Measurements from ENCODE around the gene SLC35B4. TPM values are rescaled to one million over a fixed set of nuclear protein-coding genes. Genes with fewer than 3 reads are reported as not detected.
A peak's percentile ranks its signal among the peaks of the same experiment; 100 is the strongest.

SLC35B4 gene
- total and polyA plus RNA-seq, 3 donors from 2014 or later, result 11.0 to 15.7 (median 13.9) TPM

- TF ChIP-seq CTCF (IDR thresholded peaks at IDR 0.05) (no peak), POLR2A (IDR thresholded peaks at IDR 0.05) (no peak)
- H3K9me3 ChIP-seq, result no peaks in the 10 kb centered on the region
- no peaks in the 10 kb centered on the region for H3K27me3 ChIP-seq
- no peak overlapping the region for H3K4me3 ChIP-seq
- intact Hi-C loops (cut with DNase I; ENCODE audit: low total_unique reads), result no loop called here
- no peak overlapping the region for H3K27ac ChIP-seq
- no peaks in the 10 kb centered on the region for H3K4me1 ChIP-seq
- no peaks in the 10 kb centered on the region for H3K36me3 ChIP-seq (ENCODE audit: low read depth, missing control alignments)
- DNase-seq, result no peak
These were observed 1.7 kb upstream of the SLC35B4 start for GRCh38 chr7:134318443-134318842.

- intact Hi-C loops (cut with DNase I; ENCODE audit: low total_unique reads), result no loop called here
- TF ChIP-seq POLR2A (IDR thresholded peaks at IDR 0.05) (no peak), CTCF (IDR thresholded peaks at IDR 0.05) (no peak)
- H3K4me1 ChIP-seq, result no peaks in the 10 kb centered on the region
- no peak for DNase-seq
- H3K9me3 ChIP-seq, result no peaks in the 10 kb centered on the region
- 32 to 59% methylated on average over 7 of the region's 7 CpGs for WGBS, 2 donors
- peak overlapping the region; percentile 88 to 90 for H3K4me3 ChIP-seq
- no peaks in the 10 kb centered on the region for H3K27me3 ChIP-seq
- H3K27ac ChIP-seq, result peak overlapping the region in 1 of 2 donors; percentile 83
- H3K36me3 ChIP-seq (ENCODE audit: low read depth, missing control alignments), result no peaks in the 10 kb centered on the region
These were observed 704 bp upstream of the SLC35B4 start for GRCh38 chr7:134317434-134317833.

- Histone ChIP-seq H3K36me3 (ENCODE audit: low read depth, missing control alignments) (no peaks in the 10 kb centered on the region), H3K4me3 (peak overlapping the region; percentile 88 to 90), H3K27ac (peak overlapping the region; percentile 63 to 83), H3K4me1 (no peaks in the 10 kb centered on the region), H3K27me3 (no peaks in the 10 kb centered on the region), H3K9me3 (no peaks in the 10 kb centered on the region)
- TF ChIP-seq POLR2A (IDR thresholded peaks at IDR 0.05) (no peak), CTCF (IDR thresholded peaks at IDR 0.05) (no peak)
- no peak for DNase-seq
- 19 to 24% methylated on average over 18 to 20 of the region's 20 CpGs for WGBS, 2 donors
- intact Hi-C loops (cut with DNase I; ENCODE audit: low total_unique reads), result no loop called here
These were observed 821 bp downstream of the SLC35B4 start for GRCh38 chr7:134315679-134316538.

GRCh38 chr7:134313543-134313942, 3.2 kb downstream of the SLC35B4 start:
- H3K9me3 ChIP-seq, result no peaks in the 10 kb centered on the region
- no peak overlapping the region for H3K27ac ChIP-seq
- no peaks in the 10 kb centered on the region for H3K27me3 ChIP-seq
- TF ChIP-seq POLR2A (IDR thresholded peaks at IDR 0.05), result no peak
- TF ChIP-seq CTCF (IDR thresholded peaks at IDR 0.05), result no peak
- DNase-seq, result no peak
- 86% methylated on average over 1 of the region's 1 CpG for WGBS, 2 donors
- intact Hi-C loops (cut with DNase I; ENCODE audit: low total_unique reads), result no loop called here
- no peaks in the 10 kb centered on the region for H3K36me3 ChIP-seq (ENCODE audit: low read depth, missing control alignments)
- H3K4me1 ChIP-seq, result no peaks in the 10 kb centered on the region
- H3K4me3 ChIP-seq, result no peak overlapping the region

- H3K36me3 ChIP-seq (ENCODE audit: low read depth, missing control alignments), result no peaks in the 10 kb centered on the region
- H3K4me1 ChIP-seq, result no peaks in the 10 kb centered on the region
- DNase-seq, result no peak
- no peaks in the 10 kb centered on the region for H3K27me3 ChIP-seq
- H3K9me3 ChIP-seq, result no peaks in the 10 kb centered on the region
- H3K27ac ChIP-seq, result no peak overlapping the region
- 81 to 86% methylated on average over 6 of the region's 6 CpGs for WGBS, 2 donors
- no peak overlapping the region for H3K4me3 ChIP-seq
- TF ChIP-seq POLR2A (IDR thresholded peaks at IDR 0.05) (no peak), CTCF (IDR thresholded peaks at IDR 0.05) (no peak)
- intact Hi-C loops (cut with DNase I; ENCODE audit: low total_unique reads), result no loop called here
These were observed 4.0 kb downstream of the SLC35B4 start for GRCh38 chr7:134312717-134313116.

All from testis (tissue), 3 donors.